PFSK-1 (cell line): Measurements from ENCODE around the gene FMO5.

Experiments
- FOXP2 ChIP-seq: optimal IDR thresholded peaks from 2 replicates; pipeline ENCODE3; 2011; ENCODE audit warnings: borderline replicate concordance, control low read depth, inconsistent platforms; ENCODE audit not compliant: insufficient read depth; ENCODE audit errors: extremely low read length, extremely low read depth
- POLR2AphosphoS5 ChIP-seq: IDR thresholded peaks from 2 replicates; pipeline ENCODE4 v1.6.1; 2012; ENCODE audit warnings: low read depth, mild to moderate bottlenecking, control low read depth, low read length, moderate library complexity
- REST ChIP-seq, 2 experiments: IDR thresholded peaks; 2 replicates each; pipeline versions ENCODE4 v1.6.1 to v1.8.0; 2011 to 2012; ENCODE audit warnings: low read depth in 2 of 2, low read length in 2 of 2, control low read depth in 1 of 2, inconsistent platforms in 1 of 2, mild to moderate bottlenecking in 1 of 2, moderate library complexity in 1 of 2; ENCODE audit not compliant: insufficient read depth in 1 of 2
- SIN3A ChIP-seq: IDR thresholded peaks from 2 replicates; pipeline ENCODE4 v1.6.1; 2012; ENCODE audit warnings: mild to moderate bottlenecking, low read length, moderate library complexity, borderline replicate concordance; ENCODE audit not compliant: insufficient read depth
- TAF1 ChIP-seq: IDR thresholded peaks from 2 replicates; pipeline ENCODE4 v1.6.1; 2012; ENCODE audit warnings: low read length, control low read depth, borderline replicate concordance; ENCODE audit not compliant: insufficient read depth

The FMO5 gene

GRCh38 chr1:147152772-147153171 lies 72.4 kb downstream of the FMO5 start:
- TF ChIP-seq REST (IDR thresholded peaks at IDR 0.05; ENCODE audit: insufficient read depth in 1 of 2, low read depth in 2 of 2, low read length in 2 of 2) (no peak), POLR2AphosphoS5 (no peak), TAF1 (no peak), FOXP2 (no peak), SIN3A (no peak)

GRCh38 chr1:147151244-147151643 lies 73.9 kb downstream of the FMO5 start:
- TF ChIP-seq TAF1: no peak
- no peak for TF ChIP-seq SIN3A
- no peak for TF ChIP-seq REST (IDR thresholded peaks at IDR 0.05; ENCODE audit: insufficient read depth in 1 of 2, low read depth in 2 of 2, low read length in 2 of 2)
- TF ChIP-seq POLR2AphosphoS5: no peak
- no peak for TF ChIP-seq FOXP2

GRCh38 chr1:147142886-147143285 lies 82.3 kb downstream of the FMO5 start:
- no peak for TF ChIP-seq FOXP2
